NCI-H69 (cell line): Measurements from ENCODE around the gene SHPK.

Experiments used
- DNase-seq: peaks from one replicate; lab custom pipeline; 2025; lab: John Stamatoyannopoulos, UW

The SHPK gene, protein sequence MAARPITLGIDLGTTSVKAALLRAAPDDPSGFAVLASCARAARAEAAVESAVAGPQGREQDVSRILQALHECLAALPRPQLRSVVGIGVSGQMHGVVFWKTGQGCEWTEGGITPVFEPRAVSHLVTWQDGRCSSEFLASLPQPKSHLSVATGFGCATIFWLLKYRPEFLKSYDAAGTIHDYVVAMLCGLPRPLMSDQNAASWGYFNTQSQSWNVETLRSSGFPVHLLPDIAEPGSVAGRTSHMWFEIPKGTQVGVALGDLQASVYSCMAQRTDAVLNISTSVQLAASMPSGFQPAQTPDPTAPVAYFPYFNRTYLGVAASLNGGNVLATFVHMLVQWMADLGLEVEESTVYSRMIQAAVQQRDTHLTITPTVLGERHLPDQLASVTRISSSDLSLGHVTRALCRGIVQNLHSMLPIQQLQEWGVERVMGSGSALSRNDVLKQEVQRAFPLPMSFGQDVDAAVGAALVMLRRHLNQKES

DNA sequence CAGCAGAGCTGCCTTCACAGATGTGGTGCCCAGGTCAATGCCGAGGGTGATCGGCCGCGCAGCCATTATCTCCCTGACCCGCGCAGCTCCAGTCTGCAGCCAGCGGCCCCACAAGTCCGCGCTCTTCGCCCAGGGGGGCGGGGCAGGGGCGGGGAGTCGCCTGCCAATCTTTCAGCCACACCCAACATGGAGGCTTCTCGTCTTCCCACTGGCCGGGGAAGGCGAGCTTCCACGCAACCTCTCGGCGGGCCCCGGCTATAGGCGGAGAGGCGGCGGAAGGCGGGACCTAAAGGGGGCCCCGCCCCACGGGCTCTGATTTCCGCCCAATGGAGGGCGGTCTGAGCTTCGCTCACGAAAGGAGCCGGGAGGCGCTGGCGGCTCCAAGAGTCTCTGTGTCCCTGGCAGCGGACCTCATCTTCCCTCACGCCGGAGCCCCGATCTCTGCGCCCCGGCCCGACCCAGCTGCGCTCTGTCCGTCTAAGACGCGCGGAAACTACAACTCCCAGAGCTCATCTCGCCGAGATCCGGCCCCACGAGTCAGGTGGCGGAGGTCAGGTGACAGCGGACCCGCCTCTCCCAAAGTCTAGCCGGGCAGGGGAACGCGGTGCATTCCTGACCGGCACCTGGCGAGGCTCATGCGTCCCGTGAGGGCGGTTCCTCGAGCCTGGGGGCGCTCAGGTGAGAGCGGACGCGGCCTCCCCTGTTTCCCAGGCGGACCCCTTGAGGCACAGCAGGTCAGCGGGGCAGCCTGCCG, at the start of gene SHPK, which contains the start of gene CTNS:
Gene SHPK (minus strand): TSS at position 97 of the 754 bp plus-strand sequence. CDS start 31 bp downstream, at position 66.
Gene CTNS (plus strand): TSS at position 607 of the 754 bp plus-strand sequence. CDS start 3,447 bp downstream, outside the sequence.
- peak; percentile 95 for DNase-seq

DNA sequence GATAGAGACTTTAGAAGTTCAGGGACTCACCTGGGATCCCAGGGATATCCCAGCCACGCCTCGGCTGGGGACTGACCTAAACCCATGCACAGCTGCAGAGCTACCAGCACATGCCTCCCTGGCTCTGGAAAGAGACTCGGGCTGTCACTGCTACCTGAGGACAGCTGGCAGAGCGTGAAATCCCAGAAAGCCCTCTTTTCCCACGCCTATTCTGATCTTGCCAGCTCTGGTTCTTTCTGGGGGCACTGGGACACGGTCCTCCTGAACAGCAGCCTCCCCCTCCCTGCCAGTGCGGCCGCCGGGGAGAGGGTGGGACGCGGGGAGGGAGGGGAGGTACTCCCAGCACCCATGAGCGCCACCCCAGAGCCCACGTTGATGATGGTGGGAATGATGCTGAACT, 49.1 kb upstream of the SHPK start:
- DNase-seq: no peak

DNA sequence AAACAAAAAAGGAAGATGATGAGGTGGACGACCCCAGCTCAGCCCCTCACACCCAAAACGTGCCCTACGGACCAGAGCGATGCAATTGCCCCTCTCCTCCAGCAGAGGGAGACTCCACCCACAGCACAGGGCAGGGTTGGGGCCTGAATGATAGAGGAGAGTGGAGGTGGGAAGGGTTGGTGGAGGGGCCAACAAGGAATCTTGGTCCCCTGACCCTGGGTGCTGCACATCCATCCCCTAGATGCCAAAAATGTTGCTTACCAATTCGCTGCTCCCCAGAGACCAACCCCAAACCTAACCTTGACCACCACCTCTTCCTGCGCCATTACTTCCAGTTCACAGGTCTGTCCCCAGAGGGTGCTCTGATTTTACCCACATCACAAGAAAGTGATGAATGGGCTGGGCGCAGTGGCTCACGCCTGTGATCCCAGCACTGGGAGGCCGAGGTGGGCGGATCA, 47.0 kb upstream of the SHPK start:
- peak; percentile 43 for DNase-seq

DNA sequence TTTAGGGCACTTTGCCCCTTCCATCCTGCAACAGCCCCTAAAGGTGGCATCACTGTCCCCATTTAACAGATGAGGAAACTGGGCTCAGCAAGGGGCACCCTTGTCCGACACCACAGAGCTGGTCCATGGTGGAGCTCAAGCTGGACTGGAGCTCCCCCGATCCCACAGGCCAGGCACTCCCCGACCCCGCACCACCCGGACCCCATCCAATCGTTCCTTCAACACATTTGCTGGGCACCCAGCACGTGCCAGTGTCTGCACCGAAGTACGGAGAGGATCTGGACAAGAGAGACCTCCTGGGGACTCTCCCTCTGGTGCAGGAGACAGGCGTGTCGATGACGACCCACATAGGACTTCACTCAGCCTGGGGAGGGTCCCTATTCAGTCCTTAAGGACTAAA, 46.0 kb upstream of the SHPK start:
- DNase-seq: no peak

DNA sequence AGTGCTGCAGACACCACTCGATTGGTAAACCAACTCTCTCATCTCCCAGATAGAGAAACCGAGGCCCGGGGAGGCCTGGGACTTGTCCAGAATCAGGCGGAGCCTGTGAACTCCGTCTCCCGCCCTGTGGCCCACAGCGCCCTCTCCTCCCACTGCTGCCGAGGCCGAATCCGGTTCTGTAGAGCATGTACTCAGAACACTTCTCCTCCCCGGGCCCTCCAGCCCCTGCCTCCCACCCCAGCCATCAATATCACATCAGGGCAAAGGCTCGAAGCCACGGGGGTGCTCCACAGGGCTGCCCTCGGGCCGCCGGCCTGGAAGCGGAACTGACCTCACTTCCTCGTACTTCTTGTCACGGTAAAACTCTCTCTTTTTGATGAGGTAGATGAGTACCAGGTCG, 45.5 kb upstream of the SHPK start:
- DNase-seq: no peak

DNA sequence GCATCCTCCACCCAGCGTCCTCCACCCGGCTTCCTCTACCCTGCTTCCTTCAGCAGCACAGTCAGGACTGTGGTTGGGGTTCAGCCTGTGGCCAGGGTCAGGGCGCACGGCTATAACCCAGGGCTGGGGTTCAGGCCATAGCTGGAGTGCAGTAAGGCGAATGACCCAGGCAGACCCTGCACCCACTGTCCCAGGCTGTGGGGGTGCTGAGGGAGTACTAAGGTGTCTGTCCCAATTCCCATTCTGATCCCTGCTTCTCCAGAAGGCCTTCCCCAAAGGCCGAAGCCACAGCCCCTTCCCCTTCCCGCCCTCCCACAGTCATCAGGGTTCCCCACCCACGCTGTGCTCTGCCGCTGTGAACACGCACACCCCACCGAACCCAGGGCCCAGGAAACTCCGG, 45.0 kb upstream of the SHPK start:
- DNase-seq: no peak

DNA sequence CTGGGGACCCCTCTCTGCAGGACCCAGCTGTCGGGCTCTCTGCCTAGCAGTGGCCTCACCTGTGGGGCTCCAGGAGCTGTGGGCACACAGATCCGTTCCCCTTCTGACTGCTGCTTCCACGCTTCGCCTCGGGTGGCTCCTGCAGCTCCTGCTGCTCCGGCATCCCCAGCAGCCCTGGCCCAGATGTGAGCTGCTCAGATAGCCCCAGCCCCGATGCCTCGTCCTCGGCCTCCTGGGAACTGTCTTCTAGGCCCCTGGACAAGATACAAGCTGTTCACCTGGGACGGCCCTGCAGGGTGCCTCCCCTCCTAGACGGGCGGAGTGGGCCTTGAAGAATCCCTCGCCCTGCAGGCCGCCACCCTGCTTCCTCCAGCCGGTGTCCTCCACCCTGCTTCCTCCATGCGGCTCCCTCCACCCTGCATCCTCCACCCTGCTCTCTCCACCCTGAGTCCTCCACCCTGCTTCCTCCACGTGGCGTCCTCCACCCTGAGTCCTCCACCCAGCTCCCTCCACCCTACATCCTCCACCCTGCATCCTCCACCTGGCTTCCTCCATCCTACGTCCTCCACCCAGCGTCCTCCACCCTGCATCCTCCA, 43.6 kb upstream of the SHPK start:
- DNase-seq: no peak

DNA sequence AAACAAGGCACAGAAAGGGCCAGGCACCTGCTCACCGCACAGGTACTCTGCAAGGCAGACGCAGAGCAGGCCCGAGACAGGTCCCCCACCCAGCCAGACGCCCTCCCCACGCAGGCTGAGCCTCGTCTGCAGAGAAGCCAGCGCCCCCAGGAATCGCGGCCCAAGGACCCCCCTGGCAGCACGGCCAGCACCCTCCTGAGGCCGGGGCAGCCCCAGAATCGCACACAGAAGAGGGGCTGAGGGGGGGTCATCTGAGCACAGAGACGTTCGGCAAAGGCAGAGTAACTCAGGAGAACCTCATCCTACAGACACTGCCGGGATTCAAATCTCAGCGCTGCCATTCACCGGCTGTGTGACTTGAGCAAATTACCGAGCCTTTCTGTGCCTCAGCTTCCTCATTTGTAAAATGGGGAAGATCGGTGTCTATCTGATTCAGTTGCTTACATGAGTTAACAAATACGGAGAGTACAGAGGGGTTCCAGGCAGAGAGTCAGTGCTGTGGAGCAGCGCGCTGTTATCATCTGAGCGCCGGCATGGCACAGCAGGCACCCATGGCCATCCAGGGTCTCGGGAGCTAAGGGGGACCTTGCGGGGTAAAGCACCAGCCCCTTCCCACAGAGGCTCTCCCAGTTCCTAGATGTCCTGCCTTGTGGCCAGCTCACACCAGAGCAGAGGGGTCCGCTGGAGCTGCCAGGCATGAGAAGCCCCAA, 42.9 kb upstream of the SHPK start:
- DNase-seq: no peak

DNA sequence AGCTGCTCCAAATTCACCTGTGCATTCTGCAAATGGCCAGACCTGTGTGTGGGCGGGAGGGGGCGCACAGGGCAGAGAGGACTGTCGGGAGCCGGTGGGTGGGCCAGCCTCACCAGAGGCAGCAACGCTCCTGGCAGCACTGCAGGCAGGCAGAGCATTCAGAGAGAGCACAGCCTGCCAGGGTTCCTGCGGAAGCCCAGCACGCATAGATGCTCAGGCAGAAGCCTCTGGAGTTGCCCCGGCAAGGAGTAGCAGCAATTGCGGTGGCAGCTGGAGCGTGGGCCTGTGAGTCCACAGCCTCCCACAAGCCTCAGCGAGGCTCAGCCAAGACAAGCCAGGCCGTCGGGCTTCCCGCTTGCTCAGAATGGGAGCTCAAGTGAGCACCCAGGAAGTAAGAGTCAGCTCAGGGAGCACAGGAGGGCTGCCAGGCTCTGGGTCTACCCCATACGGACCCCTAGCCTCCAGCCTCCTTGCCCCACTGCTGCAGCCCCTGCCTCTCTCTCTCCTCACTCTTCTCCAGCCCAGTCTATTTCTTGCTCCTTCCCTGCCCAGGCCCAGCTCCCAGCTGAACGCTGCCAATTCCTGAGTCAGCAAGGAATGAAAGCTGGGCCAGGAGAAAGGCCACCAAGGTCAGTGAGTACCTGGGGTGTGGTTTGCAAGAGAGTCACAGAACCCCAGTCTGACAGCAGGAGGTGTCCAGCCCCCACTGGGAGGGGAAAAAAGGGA, 42.2 kb upstream of the SHPK start:
- DNase-seq: no peak

DNA sequence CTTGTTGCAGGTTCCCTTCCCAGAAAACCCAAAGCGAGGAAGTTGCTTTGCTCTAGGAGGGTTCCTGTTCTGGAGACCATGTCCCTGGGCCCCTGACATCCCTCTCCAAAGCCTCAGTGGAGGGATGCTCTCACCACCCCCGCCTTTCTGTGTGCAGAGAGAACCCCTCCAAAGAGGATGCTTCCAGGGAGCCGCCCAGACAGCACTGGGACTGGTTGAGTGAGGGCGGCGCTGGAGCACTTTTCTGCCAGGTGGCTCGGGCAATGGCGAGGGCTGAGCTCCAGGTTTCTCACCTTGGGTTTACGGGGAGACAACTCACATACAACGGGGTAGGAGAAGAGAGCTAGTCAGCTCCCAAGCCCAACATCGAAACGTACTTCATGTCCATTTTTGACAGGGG, 39.8 kb upstream of the SHPK start:
- DNase-seq: no peak

DNA sequence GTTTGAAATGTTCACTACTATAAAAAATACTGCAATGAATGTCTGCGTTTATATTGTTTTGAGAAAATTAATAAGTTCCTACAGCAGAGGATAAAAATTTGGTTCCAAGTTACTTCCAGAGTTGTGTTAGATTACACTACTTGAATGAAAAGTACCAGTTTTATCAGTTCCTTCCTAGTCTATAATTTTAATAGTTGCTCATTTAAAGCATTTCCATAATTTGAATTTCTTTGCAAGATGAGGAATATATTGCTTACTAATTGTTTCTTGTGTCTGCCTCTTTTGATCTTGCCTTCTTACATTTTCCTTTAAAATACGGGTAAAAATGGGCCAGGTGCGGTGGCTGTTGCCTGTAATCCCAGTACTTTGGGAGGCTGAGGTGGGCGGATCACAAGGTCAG, 36.5 kb upstream of the SHPK start:
- DNase-seq: no peak

DNA sequence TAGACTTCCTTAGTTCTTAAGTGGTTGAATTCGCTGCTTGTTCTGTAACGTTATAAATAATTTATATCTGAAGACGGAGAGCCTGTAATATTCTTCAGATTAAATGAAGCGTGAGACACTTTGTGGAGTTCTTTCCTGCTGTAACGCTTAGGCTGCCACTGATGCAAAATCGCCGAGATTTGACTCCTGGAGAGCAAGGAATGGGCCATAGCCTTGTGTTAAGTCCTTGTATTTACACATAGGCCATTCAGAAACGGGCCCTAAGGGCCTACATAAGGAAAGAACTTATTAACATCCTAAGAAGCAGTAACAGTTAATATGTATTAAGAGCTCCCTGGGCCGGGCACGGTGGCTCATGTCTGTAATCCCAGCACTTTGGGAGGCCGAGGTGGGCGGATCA, 33.5 kb upstream of the SHPK start:
- DNase-seq: no peak

DNA sequence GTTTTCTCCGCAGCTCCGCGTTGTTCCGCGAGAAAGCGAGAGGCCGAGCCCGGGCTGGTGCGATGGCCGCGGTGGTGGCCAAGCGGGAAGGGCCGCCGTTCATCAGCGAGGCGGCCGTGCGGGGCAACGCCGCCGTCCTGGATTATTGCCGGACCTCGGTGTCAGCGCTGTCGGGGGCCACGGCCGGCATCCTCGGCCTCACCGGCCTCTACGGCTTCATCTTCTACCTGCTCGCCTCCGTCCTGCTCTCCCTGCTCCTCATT, 33.0 kb upstream of the SHPK start:
- DNase-seq: no peak

DNA sequence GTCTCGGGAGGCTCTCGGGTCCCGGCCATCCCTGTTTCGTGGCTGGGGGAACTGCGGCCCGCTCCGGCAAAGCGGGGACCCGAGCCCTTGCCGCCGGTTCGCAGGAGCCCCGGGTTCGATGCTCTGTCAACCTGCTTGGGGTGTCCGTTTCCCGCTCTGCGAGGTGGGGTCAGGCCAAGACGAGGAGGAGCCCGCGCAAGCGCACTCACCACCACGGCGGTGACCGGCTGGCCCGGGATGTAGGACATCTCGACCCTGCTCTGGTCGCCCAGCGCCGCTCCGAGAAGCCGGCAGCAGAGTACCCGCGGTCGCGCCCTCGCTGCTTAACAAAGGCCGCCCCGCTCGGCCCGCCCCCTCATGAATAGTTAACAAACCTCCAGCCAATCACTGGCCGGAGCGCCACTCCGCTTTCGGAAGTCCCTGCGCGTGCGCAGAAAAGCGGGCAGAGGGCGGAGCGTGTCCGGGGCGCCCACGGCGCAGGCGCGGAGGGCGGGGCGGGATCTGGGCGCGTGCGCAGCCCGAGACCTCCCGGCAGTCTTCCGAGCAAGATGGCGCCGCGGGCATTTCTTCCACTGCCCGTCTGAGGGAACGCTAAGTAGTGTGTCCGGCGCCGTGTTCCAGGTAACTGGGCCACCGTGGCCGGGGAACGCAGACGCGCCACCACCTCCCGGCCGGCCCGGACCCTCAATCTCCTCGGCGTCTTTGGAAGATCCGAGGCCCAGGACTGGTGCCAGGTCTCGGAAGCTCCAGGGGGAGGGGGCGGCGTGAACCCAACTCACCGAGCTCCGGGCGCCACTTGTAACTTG, 32.4 kb upstream of the SHPK start, which contains the start of the genes EMC6 and TAX1BP3:
Gene EMC6 (plus strand): TSS at position 534 of the 806 bp plus-strand sequence. CDS start 335 bp downstream, outside the sequence.
Gene TAX1BP3 (minus strand): TSS at position 300 of the 806 bp plus-strand sequence. CDS start 52 bp downstream, at position 248.
- peak; percentile 95 for DNase-seq

DNA sequence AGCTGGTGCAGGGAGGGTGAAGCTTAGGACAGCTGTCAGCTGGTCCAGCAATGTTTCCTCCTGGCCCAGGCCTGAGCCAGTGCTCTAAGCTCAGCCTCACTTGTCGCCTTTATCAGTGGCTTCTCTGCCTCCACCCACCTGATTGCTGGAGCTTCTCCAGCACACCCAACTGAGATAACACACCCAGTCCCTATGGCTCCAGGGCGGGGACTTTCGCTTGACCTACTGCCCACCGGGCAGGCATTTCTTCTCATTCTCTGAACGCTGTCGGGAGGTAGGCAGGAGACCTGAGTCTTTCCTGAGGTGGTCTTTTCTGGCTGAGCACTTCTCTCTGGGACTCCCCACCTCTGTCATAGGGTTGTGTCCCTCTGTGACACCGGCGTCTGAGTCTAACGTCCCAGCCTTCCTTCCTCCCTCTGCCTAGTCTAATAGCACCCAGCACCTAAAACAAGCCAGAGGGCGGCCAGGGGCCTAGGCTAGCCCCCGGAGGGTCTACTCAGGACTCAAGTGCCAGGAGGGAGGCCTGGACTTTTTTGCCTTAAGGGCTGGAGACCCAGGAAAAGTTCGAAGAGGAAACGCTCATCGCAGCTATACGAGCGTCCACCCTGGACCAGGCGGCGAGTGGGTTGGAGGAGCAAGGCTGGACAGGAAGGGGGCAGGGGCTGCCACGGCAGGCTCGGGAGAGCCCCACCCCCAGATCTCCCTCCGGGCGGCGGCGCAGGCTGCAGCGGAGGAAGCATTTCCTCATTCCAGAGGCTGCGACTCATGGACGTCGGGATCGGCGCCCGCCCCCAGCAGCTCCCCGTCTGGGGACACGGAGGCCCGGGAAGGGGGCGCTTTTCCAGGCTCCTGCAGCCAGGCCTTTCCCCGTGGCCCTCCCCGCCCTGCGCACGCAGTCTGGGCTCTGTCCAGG, 31.6 kb upstream of the SHPK start:
- peak; percentile 69 for DNase-seq

DNA sequence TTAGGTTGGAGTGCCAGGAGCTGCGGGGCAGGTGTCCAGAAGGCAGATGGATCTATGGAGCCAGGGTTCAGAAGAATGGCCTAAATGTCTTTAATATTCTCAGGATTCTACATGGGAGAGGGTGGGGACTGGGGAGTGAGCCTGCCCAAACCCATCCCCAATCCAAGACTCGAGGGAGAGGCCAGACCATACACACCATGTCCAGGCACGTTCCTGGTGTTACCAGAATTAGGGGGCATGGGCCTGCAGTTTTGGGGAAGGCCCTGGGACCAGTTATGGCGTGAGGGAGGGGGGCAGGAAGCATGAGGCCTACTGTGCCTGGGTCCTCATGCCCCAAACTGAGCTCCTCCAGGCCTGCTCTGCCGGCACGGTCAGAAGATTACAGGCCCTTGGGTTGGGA, 30.5 kb upstream of the SHPK start:
- no peak for DNase-seq

DNA sequence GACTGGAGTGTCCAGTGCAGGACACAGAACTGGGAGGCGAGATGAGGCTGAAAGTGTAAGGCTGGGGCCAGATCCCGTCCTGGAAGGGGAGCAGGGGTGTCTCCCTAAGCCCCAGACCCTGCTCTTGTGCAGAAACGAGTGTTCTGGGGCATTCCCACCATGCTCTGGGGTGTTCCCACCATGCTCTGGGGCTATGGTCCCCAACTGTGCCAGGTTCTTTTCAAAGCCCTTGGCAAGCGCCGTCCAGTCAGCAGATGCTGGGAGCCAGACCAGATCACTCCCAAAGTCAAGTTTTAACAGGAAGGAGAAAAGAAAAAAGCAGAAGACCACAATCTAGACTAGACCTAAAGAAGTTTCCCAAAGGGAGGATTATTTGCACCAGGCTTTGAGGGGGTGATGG, 29.8 kb upstream of the SHPK start:
- no peak for DNase-seq

DNA sequence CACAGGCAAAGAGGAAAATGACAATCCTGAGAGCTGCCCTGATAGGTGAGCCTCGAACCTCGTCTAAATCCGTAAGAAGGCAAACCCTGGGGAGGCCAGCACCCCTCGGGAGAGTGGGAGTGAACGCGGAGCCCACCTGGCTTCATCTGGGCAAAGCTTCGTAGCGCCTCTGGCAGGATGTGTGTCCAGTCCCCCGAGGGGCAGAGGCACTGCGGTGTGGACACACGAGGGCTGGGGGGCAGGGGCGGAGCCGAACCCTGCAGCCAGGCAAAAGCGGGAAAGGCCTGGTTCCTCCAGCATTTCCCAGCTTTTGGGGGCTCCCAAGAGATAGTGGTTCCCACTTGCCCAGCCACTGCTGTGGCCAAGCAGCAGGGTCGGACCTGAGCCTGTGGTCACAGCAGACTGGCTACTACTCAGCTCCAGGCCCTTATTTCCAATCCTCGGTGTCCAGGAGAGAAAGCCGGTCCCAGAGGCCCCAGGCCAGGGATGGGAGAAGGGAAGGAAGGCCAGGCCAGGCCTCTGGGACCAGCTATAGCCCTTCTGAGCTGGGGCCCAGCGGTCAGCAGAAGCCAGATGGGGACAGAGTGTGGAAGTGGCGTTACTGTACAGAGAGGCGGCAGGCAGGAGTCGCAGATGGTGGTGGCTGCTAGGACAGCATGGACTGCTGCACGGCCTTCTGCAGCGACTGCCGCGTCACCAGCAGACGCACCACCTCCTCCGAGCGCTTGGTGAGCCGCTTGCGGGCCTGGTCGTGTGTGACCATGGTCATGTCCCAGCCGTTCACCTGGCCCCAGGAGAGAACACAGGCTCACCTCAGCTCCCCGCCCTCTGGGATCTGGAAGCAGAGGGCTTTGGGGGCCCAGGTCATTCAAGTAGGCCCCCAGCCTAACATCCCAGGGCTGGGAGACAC, 27.3 kb upstream of the SHPK start:
- no peak for DNase-seq
